Measurements from ENCODE around the gene PTPN6. TPM values are rescaled to one million over a fixed set of nuclear protein-coding genes. Genes with fewer than 3 reads are reported as not detected.

Gene PTPN6
- total and polyA plus RNA-seq, 2 of the 13 experiments (the other 11 are each of a cell fraction or from before 2014, with no cell fraction given), result 10.5 to 10.6 TPM

- TF ChIP-seq CREBL2 (CRISPR knock-in tag; IDR thresholded peaks at IDR 0.05; ENCODE audit: borderline replicate concordance) (no peak), ZBTB4 (CRISPR knock-in tag; IDR thresholded peaks at IDR 0.05; ENCODE audit: borderline replicate concordance) (0 out of 2 replicates have a peak, but pooled peaks have one; percentile 6), ZNF724P (CRISPR knock-in tag; IDR thresholded peaks at IDR 0.05; ENCODE audit: borderline replicate concordance) (no peak), ZKSCAN5 (CRISPR knock-in tag; IDR thresholded peaks at IDR 0.05) (no peak), HNRNPH1 (optimal IDR thresholded peaks at IDR 0.05; ENCODE audit: low read depth, low read length) (peak; percentile 97), NR3C1 (CRISPR knock-in tag; IDR thresholded peaks at IDR 0.05) (no peak), NCOR1 (IDR thresholded peaks at IDR 0.05; ENCODE audit: borderline replicate concordance, low read length) (no peak), RELA (CRISPR knock-in tag; IDR thresholded peaks at IDR 0.05) (no peak), ZBTB2 (CRISPR knock-in tag; IDR thresholded peaks at IDR 0.05; ENCODE audit: low read depth) (peak; percentile 77), ZNF513 (CRISPR knock-in tag; conservative IDR thresholded peaks at IDR 0.05) (no peak), SIN3B (IDR thresholded peaks at IDR 0.05; ENCODE audit: low read length) (0 out of 2 replicates have a peak, but pooled peaks have one; percentile 60), SOX5 (CRISPR knock-in tag; IDR thresholded peaks at IDR 0.05; ENCODE audit: borderline replicate concordance) (peak; percentile 69), BCLAF1 (IDR thresholded peaks at IDR 0.05) (no peak), PAXIP1 (CRISPR knock-in tag; conservative IDR thresholded peaks at IDR 0.05) (peak; percentile 62)
Observed at GRCh38 chr12:6943722-6944380, 7.3 kb upstream of the PTPN6 start, which contains the start of the genes C12orf57 and RNU7-1 (continued).
